Heart left ventricle (tissue), 16 donors: Measurements from ENCODE around the gene OR2M2. TPM values are rescaled to one million over a fixed set of nuclear protein-coding genes. Genes with fewer than 3 reads are reported as not detected.

Experiments
- ATAC-seq, 4 donors: fragments of 200-7000 bp; cut with Tn5 transposase; one replicate each; pipeline ENCODE4 v1.9.1; 2020 to 2022; ENCODE audit warnings: moderate library complexity in 4 of 4, mild to moderate bottlenecking in 3 of 4, moderate number of reproducible peaks in 1 of 4
- DNase-seq, 5 donors: peaks; one replicate each; pipeline ENCODE4 v3.0.0-alpha.2; 2020
- H3K27ac ChIP-seq, 12 donors: fragments of 200-600 bp; sonication (generic) in 4 of 12; one replicate each; pipeline versions ENCODE4 v1.5.0 to v1.8.0; 2016 to 2022; ENCODE audit warnings: mild to moderate bottlenecking in 2 of 12
- H3K27me3 ChIP-seq, 9 donors: fragments of 200-600 bp; sonication (generic) in 2 of 9; one replicate each; pipeline versions ENCODE4 v1.5.1 to v1.8.0; 2016 to 2022; ENCODE audit warnings: mild to moderate bottlenecking in 3 of 9
- H3K36me3 ChIP-seq, 9 donors: fragments of 200-600 bp; sonication (generic) in 2 of 9; one replicate each; pipeline versions ENCODE4 v1.5.0 to v1.8.0; 2018 to 2022; ENCODE audit warnings: mild to moderate bottlenecking in 2 of 9
- H3K4me1 ChIP-seq, 12 donors: fragments of 200-600 bp; sonication (generic) in 4 of 12; one replicate each; pipeline versions ENCODE4 v1.5.0 to v1.8.0; 2016 to 2022; ENCODE audit warnings: mild to moderate bottlenecking in 3 of 12
- H3K4me3 ChIP-seq, 12 donors: fragments of 200-600 bp; sonication (generic) in 4 of 12; one replicate each; pipeline versions ENCODE4 v1.5.0 to v1.8.0; 2017 to 2022; ENCODE audit warnings: mild to moderate bottlenecking in 9 of 12, moderate library complexity in 4 of 12
- H3K9me3 ChIP-seq, 12 donors: fragments of 200-600 bp; sonication (generic) in 4 of 12; one replicate each; pipeline versions ENCODE4 v1.5.0 to v1.8.0; 2016 to 2022; ENCODE audit warnings: mild to moderate bottlenecking in 1 of 12
- POLR2A ChIP-seq, 2 donors: fragments of 450-650 bp; IDR thresholded peaks; one replicate each; pipeline ENCODE4 v1.6.1; 2017; ENCODE audit warnings: antibody characterized with exemption in 2 of 2, mild to moderate bottlenecking in 2 of 2, moderate library complexity in 2 of 2
- WGBS, 4 donors: extraction: QIAGEN DNeasy Blood & Tissue Kit in 2 of 4; methylation state at CpG; one replicate each; pipeline versions ENCODE4 v1.1.5 to v1.1.7; 2013 to 2018; 5-methylcytosine and 5-hydroxymethylcytosine counted together
- intact Hi-C, 10 donors: fragments of 100-400 bp; cut with DNase I; formaldehyde crosslinking; loops; one replicate each; pipeline versions ENCODE4 v1.11.1 to v1.14.2; 2022
- polyA plus RNA-seq, 2 donors: library from polyadenylated mRNA; stranded (reverse); fragments of 200-250 nt; gene quantifications; one replicate each; pipeline ENCODE4 v1.2.3, GENCODE V29; 2013
- total RNA-seq, 9 donors: library from RNA; depleted of rRNA in 2 of 9; stranded (reverse); fragments of >200 nt in 2 of 9; fragmentation: NEBNext Ultra II Directional in 3 of 9; extraction: Animal tissue kit (Norgen Biotek cat#: 25700) in 3 of 9; gene quantifications; one replicate each; pipeline versions ENCODE4 v1.1.0 to v1.2.4, GENCODE V29; 2016 to 2023
- TF ChIP-seq, protein P1 (sequence below), 12 donors: fragments of 200-600 bp; sonication (generic) in 4 of 12; IDR thresholded peaks; one replicate each; pipeline versions ENCODE4 v1.5.0 to v1.8.0; 2018 to 2022; ENCODE audit warnings: antibody characterized with exemption in 12 of 12, mild to moderate bottlenecking in 5 of 12
- donor health status: ischemic (EF 13 %, LVEDD 7.1; RV severe dilation, severe dysfunction).
- donor health status: healthy with polysubstance abuse.
- donor health status: DM: no; HTN: yes; CAD: no.
- donor health status: DM: no; HTN: no; CAD: no.
- donor health status: ischemic (EF 25% LVEDD 6.9; RV normal size, moderate dysfunction).
- donor health status: ischemic (EF 25% LVEDD 5.7; RV mildly dilated, moderate dysfunction).
- donor health status: healthy.
- donor health status: DM: yes; HTN: yes; CAD: no.
- donor health status: ischemic (EF 35%, LVEDD 5.7; RV mildly dilated, moderate dysfunction).
- donor health status: nonischemic (EF 11% LVEDD 7.7; RV severe dilation, severe dysfunction).
- donor health status: DM: yes; HTN: yes; CAD: no.
- donor health status: PGD.
- donor health status: ischemic (EF 29% LVEDD 5.4; RV normal size, mild dysfunction).
- donor health status: nonischemic (EF 23%, LVEDD 6.1; RV moderate dilation, normal function).

Gene OR2M2
- total and polyA plus RNA-seq, 11 donors = not detected

DNA sequence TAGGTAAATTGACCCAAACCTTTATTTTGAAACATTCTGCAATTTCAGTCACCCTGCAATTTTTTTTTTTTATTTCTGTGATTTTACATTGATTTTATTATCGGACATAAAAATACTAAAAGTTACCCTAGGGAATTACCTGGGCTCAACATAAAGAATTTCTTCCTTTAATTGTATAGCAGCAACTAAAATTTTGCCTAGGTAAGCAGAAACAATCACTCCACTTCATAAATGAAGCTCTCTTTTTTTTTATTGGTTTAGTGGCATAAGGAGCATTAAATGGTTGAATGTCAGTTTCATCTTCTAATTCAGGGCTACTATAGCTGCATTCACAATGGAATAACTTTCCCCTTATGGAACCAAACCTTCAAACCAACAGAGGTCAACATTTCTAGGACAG lies 41.3 kb downstream of the OR2M2 start:
- intact Hi-C loops = no loop called here
- Histone ChIP-seq H3K36me3 (no peaks in the 10 kb centered on the region), H3K4me1 (no peaks in the 10 kb centered on the region), H3K27me3 (no peaks in the 10 kb centered on the region), H3K27ac (no peak overlapping the region), H3K9me3 (peaks cover 0 to 21% (median 0%) of the 10 kb centered on the region in 12 donors), H3K4me3 (no peak overlapping the region)
- 91 to 97% (median 94%) methylated on average over 1 of the region's 1 CpG for WGBS, 4 donors
- TF ChIP-seq POLR2A (IDR thresholded peaks at IDR 0.05) = no peak
- TF ChIP-seq, protein P1, sequence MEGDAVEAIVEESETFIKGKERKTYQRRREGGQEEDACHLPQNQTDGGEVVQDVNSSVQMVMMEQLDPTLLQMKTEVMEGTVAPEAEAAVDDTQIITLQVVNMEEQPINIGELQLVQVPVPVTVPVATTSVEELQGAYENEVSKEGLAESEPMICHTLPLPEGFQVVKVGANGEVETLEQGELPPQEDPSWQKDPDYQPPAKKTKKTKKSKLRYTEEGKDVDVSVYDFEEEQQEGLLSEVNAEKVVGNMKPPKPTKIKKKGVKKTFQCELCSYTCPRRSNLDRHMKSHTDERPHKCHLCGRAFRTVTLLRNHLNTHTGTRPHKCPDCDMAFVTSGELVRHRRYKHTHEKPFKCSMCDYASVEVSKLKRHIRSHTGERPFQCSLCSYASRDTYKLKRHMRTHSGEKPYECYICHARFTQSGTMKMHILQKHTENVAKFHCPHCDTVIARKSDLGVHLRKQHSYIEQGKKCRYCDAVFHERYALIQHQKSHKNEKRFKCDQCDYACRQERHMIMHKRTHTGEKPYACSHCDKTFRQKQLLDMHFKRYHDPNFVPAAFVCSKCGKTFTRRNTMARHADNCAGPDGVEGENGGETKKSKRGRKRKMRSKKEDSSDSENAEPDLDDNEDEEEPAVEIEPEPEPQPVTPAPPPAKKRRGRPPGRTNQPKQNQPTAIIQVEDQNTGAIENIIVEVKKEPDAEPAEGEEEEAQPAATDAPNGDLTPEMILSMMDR (IDR thresholded peaks at IDR 0.05) = no peak
- DNase-seq (no peak), ATAC-seq (no peak)

DNA sequence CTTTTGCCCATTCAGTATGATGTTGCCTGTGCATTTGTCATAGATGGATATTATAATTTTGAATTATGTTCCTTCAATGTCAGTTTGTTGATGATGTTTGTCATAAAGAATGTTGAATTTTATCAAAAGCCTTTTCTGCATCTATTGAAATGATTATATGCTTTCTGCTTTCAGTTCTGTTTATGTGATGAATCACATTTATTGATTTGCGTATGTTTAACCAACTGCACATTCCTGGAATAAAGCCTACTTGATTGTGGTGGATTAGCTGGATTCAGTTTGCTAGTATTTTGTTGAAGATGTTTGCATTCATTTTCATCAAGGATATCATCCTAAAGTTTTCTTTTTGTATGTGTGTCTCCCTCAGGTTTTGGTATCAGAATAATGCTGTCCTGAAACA lies 50.9 kb downstream of the OR2M2 start:
- no peak for TF ChIP-seq POLR2A (IDR thresholded peaks at IDR 0.05)
- TF ChIP-seq, protein P1 (IDR thresholded peaks at IDR 0.05) = no peak
- peaks cover 0 to 27% (median 0%) of the 10 kb centered on the region in 12 donors for H3K9me3 ChIP-seq
- H3K27ac ChIP-seq = no peak overlapping the region
- ATAC-seq (no peak), DNase-seq (no peak)
- WGBS, 4 donors = 73 to 83% (median 75%) methylated on average over 1 of the region's 1 CpG
- intact Hi-C loops = no loop called here
- no peak overlapping the region for H3K4me3 ChIP-seq
- H3K27me3 ChIP-seq = no peaks in the 10 kb centered on the region
- H3K36me3 ChIP-seq = no peaks in the 10 kb centered on the region
- H3K4me1 ChIP-seq = no peaks in the 10 kb centered on the region

DNA sequence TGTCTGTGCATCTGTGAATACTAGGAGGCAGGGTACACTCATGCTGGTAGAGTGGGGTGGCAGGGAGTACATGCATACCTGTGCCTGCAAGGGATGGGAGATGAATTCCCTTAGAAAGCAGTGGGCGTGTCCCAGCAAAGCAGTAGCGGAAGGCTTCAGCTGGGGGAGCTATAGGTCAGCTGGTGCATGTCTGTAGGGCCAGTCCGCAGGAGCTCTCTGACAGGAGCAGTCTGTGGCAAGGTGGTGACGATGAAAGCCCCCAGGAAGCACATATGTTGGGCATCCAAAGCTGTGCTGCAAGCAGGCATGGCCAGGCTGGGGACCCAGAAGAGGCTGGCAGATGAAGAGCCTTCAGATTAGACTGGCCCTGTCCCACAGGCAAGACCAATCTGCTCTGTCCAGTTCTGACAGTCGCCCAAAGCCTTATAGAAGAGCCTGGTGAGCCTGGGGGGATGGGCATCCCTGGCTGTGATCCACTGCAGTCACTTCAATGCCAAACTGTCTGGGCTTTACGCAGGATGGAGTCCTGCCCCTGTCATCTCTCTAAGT lies 54.8 kb downstream of the OR2M2 start:
- H3K9me3 ChIP-seq = peaks cover 0 to 17% (median 0%) of the 10 kb centered on the region in 12 donors
- no peaks in the 10 kb centered on the region for H3K27me3 ChIP-seq
- H3K36me3 ChIP-seq = no peaks in the 10 kb centered on the region
- intact Hi-C loops = no loop called here
- TF ChIP-seq, protein P1 (IDR thresholded peaks at IDR 0.05) = no peak
- TF ChIP-seq POLR2A (IDR thresholded peaks at IDR 0.05) = no peak
- no peak for DNase-seq
- WGBS, 4 donors = 57 to 61% (median 59%) methylated on average over 5 to 6 of the region's 6 CpGs
- H3K27ac ChIP-seq = no peak overlapping the region
- ATAC-seq = no peak
- no peak overlapping the region for H3K4me3 ChIP-seq
- H3K4me1 ChIP-seq = no peaks in the 10 kb centered on the region

Other genes starting within 250 kb of the OR2M2 start
- gene OR2AJ1, start 249.9 kb upstream of the OR2M2 start, total RNA-seq = not detected
- gene OR2AJ1, start 249.9 kb upstream of the OR2M2 start, polyA plus RNA-seq = not detected
- gene OR2L8, start 226.0 kb upstream of the OR2M2 start, total RNA-seq = not detected
- gene OR2L8, start 226.0 kb upstream of the OR2M2 start, polyA plus RNA-seq = not detected
- under 1 TPM in 1 of 9 donors, not detected in 8; 0.25 TPM for gene OR2AK2, start 209.6 kb upstream of the OR2M2 start, total RNA-seq
- gene OR2AK2, start 209.6 kb upstream of the OR2M2 start, polyA plus RNA-seq = not detected
- not detected for gene OR2L5, start 161.2 kb upstream of the OR2M2 start, total RNA-seq
- gene OR2L5, start 161.2 kb upstream of the OR2M2 start, polyA plus RNA-seq = not detected
- gene OR2L2, start 144.8 kb upstream of the OR2M2 start, total RNA-seq = under 1 TPM in 1 of 9 donors, not detected in 8; 0.07 TPM
- gene OR2L2, start 144.8 kb upstream of the OR2M2 start, polyA plus RNA-seq = not detected
- not detected for gene OR2L3, start 128.0 kb upstream of the OR2M2 start, total RNA-seq
- gene OR2L3, start 128.0 kb upstream of the OR2M2 start, polyA plus RNA-seq = not detected
- not detected for gene OR2L13, start 79.6 kb upstream of the OR2M2 start, total RNA-seq
- not detected for gene OR2L13, start 79.6 kb upstream of the OR2M2 start, polyA plus RNA-seq
- not detected for gene OR2M5, start 29.7 kb upstream of the OR2M2 start, total RNA-seq
- gene OR2M5, start 29.7 kb upstream of the OR2M2 start, polyA plus RNA-seq = not detected
- gene OR2M3, start 22.4 kb downstream of the OR2M2 start, total RNA-seq = not detected
- gene OR2M3, start 22.4 kb downstream of the OR2M2 start, polyA plus RNA-seq = not detected
- not detected for gene OR2M4, start 56.6 kb downstream of the OR2M2 start, total RNA-seq
- not detected for gene OR2M4, start 56.6 kb downstream of the OR2M2 start, polyA plus RNA-seq
- not detected for gene OR2T33, start 103.2 kb downstream of the OR2M2 start, total RNA-seq
- gene OR2T33, start 103.2 kb downstream of the OR2M2 start, polyA plus RNA-seq = not detected
- gene OR2T12, start 128.6 kb downstream of the OR2M2 start, total RNA-seq = not detected
- gene OR2T12, start 128.6 kb downstream of the OR2M2 start, polyA plus RNA-seq = not detected
- gene OR2M7, start 149.7 kb downstream of the OR2M2 start, total RNA-seq = not detected
- gene OR2M7, start 149.7 kb downstream of the OR2M2 start, polyA plus RNA-seq = not detected
- gene OR14C36, start 174.0 kb downstream of the OR2M2 start, total RNA-seq = not detected
- not detected for gene OR14C36, start 174.0 kb downstream of the OR2M2 start, polyA plus RNA-seq
- gene OR2T4, start 186.8 kb downstream of the OR2M2 start, total RNA-seq = not detected
- gene OR2T4, start 186.8 kb downstream of the OR2M2 start, polyA plus RNA-seq = not detected
- not detected for gene OR2T6, start 200.9 kb downstream of the OR2M2 start, total RNA-seq
- not detected for gene OR2T6, start 200.9 kb downstream of the OR2M2 start, polyA plus RNA-seq
- not detected for gene OR2T1, start 228.2 kb downstream of the OR2M2 start, total RNA-seq
- not detected for gene OR2T1, start 228.2 kb downstream of the OR2M2 start, polyA plus RNA-seq